ENCODE measurements around the gene PTGES2.

DNA sequence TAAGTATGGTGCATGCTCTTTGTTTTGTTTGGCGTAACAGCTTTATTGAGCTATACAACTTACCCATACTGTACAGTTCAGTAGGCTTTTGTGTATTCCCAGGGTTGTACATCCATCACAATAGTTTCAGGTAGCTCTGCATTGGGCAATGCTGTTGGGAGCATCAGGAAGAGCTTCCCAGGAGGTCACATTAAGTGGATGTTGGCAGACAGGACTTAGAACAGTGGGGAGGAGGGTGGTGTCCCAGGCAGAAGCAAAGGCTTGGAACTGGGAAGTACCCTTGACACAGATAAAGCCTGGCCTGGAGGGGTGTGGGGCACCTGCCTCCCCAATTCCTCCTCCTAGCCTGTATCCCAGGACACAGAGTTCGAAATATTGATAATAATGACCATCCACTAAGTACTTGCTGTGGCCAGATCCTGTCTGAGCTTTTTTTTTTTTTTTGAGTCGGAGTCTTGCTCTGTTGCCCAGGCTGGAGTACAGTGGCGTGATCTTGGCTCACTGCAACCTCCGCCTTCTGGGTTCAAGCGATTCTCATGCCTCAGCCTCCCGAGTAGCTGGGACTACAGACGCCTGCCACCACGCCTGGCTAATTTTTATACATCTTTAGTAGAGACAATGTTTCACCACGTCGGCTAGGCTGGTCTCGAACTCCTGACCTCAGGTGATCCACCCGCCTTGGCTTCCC, 33.8 kb upstream of the PTGES2 start:
- TF ChIP-seq, protein P1, sequence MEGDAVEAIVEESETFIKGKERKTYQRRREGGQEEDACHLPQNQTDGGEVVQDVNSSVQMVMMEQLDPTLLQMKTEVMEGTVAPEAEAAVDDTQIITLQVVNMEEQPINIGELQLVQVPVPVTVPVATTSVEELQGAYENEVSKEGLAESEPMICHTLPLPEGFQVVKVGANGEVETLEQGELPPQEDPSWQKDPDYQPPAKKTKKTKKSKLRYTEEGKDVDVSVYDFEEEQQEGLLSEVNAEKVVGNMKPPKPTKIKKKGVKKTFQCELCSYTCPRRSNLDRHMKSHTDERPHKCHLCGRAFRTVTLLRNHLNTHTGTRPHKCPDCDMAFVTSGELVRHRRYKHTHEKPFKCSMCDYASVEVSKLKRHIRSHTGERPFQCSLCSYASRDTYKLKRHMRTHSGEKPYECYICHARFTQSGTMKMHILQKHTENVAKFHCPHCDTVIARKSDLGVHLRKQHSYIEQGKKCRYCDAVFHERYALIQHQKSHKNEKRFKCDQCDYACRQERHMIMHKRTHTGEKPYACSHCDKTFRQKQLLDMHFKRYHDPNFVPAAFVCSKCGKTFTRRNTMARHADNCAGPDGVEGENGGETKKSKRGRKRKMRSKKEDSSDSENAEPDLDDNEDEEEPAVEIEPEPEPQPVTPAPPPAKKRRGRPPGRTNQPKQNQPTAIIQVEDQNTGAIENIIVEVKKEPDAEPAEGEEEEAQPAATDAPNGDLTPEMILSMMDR (IDR thresholded peaks at IDR 0.05) = no peak
- no peak for TF ChIP-seq POLR2A (IDR thresholded peaks at IDR 0.05)
